PFSK-1 (cell line): ENCODE measurements around the gene HPS4.

Experiments
- FOXP2 ChIP-seq: optimal IDR thresholded peaks from 2 replicates; pipeline ENCODE3; 2011; ENCODE audit warnings: borderline replicate concordance, control low read depth, inconsistent platforms; ENCODE audit not compliant: insufficient read depth; ENCODE audit errors: extremely low read length, extremely low read depth
- POLR2AphosphoS5 ChIP-seq: IDR thresholded peaks from 2 replicates; pipeline ENCODE4 v1.6.1; 2012; ENCODE audit warnings: low read depth, mild to moderate bottlenecking, control low read depth, low read length, moderate library complexity
- SIN3A ChIP-seq: IDR thresholded peaks from 2 replicates; pipeline ENCODE4 v1.6.1; 2012; ENCODE audit warnings: mild to moderate bottlenecking, low read length, moderate library complexity, borderline replicate concordance; ENCODE audit not compliant: insufficient read depth
- TAF1 ChIP-seq: IDR thresholded peaks from 2 replicates; pipeline ENCODE4 v1.6.1; 2012; ENCODE audit warnings: low read length, control low read depth, borderline replicate concordance; ENCODE audit not compliant: insufficient read depth
- TF ChIP-seq, protein P1 (sequence below), 2 experiments: IDR thresholded peaks; 2 replicates each; pipeline versions ENCODE4 v1.6.1 to v1.8.0; 2011 to 2012; ENCODE audit warnings: low read depth in 2 of 2, low read length in 2 of 2, control low read depth in 1 of 2, inconsistent platforms in 1 of 2, mild to moderate bottlenecking in 1 of 2, moderate library complexity in 1 of 2; ENCODE audit not compliant: insufficient read depth in 1 of 2

HPS4 gene

DNA sequence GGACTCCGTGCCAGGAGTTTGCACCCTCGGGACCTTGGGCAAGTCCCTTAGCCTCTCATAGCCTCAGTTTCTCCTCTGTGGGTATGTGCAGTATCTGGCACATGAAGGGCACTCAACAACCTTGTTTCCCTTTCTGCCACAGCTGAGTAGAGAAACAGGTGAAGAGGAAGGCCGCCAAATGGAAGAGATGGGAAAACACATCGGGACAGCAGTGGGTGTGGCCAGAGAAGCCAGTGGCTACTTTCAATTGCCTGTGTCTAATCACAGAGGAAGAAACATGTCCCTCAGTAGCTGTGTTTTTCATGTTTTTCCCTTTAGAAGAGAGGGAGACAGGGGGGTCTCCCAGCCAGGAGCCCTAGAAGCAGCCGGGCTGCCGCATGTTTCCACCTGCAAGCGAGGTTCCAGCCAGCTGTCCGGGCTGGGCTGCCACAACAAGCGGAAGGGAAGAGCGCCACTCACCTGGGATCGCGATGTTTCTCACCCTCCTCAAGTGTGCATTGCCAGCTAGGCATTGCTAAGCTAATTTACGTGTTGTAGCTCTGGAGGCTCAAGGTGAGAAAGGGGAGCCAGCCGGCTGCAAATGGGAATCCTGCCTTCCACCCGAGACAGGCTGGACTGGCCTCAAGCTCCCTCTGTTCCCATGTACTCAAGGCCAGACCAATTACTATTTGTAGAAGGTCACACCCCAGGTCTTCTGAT is 37.9 kb downstream of the HPS4 start:
- TF ChIP-seq SIN3A (no peak), FOXP2 (no peak), TAF1 (no peak), POLR2AphosphoS5 (no peak)
- TF ChIP-seq, protein P1, sequence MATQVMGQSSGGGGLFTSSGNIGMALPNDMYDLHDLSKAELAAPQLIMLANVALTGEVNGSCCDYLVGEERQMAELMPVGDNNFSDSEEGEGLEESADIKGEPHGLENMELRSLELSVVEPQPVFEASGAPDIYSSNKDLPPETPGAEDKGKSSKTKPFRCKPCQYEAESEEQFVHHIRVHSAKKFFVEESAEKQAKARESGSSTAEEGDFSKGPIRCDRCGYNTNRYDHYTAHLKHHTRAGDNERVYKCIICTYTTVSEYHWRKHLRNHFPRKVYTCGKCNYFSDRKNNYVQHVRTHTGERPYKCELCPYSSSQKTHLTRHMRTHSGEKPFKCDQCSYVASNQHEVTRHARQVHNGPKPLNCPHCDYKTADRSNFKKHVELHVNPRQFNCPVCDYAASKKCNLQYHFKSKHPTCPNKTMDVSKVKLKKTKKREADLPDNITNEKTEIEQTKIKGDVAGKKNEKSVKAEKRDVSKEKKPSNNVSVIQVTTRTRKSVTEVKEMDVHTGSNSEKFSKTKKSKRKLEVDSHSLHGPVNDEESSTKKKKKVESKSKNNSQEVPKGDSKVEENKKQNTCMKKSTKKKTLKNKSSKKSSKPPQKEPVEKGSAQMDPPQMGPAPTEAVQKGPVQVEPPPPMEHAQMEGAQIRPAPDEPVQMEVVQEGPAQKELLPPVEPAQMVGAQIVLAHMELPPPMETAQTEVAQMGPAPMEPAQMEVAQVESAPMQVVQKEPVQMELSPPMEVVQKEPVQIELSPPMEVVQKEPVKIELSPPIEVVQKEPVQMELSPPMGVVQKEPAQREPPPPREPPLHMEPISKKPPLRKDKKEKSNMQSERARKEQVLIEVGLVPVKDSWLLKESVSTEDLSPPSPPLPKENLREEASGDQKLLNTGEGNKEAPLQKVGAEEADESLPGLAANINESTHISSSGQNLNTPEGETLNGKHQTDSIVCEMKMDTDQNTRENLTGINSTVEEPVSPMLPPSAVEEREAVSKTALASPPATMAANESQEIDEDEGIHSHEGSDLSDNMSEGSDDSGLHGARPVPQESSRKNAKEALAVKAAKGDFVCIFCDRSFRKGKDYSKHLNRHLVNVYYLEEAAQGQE (IDR thresholded peaks at IDR 0.05; ENCODE audit: insufficient read depth in 1 of 2, low read depth in 2 of 2, low read length in 2 of 2), result no peak

DNA sequence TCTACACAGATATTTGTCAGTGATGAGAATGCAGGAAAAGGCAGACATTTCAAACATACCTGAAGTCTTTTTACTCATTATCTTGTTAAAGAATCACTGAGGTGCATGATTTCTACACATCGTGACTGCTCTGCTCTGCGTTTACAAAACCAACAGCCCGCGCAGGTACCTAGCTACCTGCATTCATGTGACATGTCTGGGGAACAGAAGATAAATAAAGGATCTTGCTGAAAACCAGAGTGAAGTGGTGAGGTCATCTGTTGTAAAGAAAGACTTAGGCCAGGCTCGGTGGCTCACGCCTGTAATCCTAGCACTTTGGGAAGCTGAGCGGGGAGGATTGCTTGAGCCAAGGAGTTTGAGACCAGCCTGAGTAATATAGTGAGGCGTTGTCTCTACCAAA is 38.8 kb downstream of the HPS4 start:
- TF ChIP-seq, protein P1 (IDR thresholded peaks at IDR 0.05; ENCODE audit: insufficient read depth in 1 of 2, low read depth in 2 of 2, low read length in 2 of 2), result no peak
- TF ChIP-seq POLR2AphosphoS5, result no peak
- no peak for TF ChIP-seq TAF1
- no peak for TF ChIP-seq SIN3A
- TF ChIP-seq FOXP2, result no peak

DNA sequence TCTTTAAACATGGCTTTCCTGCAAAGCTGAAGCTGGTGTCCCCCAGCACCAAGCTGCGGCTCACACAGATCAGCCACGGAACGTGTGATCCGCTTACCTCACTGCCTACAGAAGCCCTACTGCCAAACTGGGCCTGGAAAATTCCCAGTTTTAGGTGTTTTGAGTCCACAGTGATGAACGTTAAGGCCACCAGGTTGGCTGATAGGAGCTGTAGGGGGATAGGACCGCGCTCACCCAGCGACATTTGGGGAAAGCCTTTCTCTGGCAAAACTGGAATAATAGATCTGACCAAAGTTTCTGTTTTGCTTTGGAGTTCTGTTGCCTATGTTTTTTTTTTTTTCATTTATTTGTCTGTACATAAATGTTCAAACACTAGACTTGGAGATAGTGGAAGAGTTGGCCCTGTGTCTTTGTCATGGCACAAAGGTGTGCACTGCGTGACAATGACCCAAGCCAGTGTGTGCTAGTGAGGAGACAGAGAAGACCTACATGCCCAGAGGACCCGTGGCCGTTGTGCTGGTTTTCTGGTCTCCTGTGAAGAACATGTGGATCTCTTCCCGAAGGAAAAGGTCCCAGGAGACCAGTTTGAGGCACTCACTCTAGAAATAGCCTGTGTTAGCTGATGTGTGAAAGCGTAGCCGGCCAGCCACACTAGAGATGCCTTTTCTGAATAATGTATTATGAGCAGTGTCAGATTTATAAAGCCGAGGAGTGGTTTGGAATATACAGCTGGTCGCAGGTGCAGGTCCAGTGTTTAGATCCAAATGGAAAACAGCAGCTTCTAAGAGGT is 39.5 kb downstream of the HPS4 start:
- TF ChIP-seq TAF1, result no peak
- TF ChIP-seq SIN3A, result no peak
- TF ChIP-seq, protein P1 (IDR thresholded peaks at IDR 0.05; ENCODE audit: insufficient read depth in 1 of 2, low read depth in 2 of 2, low read length in 2 of 2), result no peak
- no peak for TF ChIP-seq POLR2AphosphoS5
- TF ChIP-seq FOXP2, result no peak

DNA sequence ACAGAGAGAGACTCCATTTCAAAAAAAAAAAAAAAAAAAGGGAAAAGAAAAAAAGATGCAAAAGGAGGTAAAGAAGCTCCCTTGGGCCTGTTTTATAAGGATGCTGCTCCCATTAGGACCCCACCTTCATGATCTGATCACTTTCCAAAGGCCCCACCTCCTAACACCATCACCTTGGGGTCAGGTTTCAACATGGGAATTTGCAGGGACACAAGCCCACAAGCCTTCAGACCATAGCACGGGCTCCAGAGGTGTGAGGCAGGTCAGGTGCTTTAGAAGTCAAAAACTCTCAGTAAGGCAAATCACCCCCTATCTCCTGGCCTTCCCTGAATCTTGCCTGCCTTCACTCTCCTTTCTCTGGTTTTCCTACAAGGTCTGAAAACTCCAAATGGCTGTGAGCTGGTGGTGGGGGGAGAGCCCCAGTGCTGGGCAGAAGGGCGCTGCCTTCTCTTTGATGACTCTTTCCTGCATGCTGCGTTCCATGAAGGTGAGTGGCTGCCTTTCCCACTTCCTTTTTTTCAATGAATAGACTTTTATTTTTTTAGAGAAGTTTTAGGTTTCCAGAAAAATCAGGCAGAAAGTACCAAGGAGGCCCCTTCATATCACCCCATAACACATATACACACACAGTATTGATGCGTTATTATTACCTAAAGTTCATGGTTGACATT is 41.4 kb downstream of the HPS4 start:
- no peak for TF ChIP-seq POLR2AphosphoS5
- no peak for TF ChIP-seq SIN3A
- TF ChIP-seq, protein P1 (IDR thresholded peaks at IDR 0.05; ENCODE audit: insufficient read depth in 1 of 2, low read depth in 2 of 2, low read length in 2 of 2), result no peak
- no peak for TF ChIP-seq FOXP2
- TF ChIP-seq TAF1, result no peak
